Chondrocyte (in vitro differentiated cells): ENCODE measurements around the gene NELL1. TPM values are rescaled to one million over a fixed set of nuclear protein-coding genes. Genes with fewer than 3 reads are reported as not detected.

Experiments
- DNase-seq: peaks from one replicate; pipeline ENCODE4 v3.0.0; 2021; ENCODE audit warnings: mixed read lengths, low spot score
- H3K27ac Mint-ChIP-seq: one replicate; pipeline ENCODE4 v1.8.0; 2021; ENCODE audit warnings: mild to moderate bottlenecking, moderate library complexity, mixed read lengths; ENCODE audit not compliant: unreplicated experiment
- H3K27me3 Mint-ChIP-seq: 2 replicates; pipeline ENCODE4 v1.8.0; 2021; ENCODE audit warnings: low read depth, mixed read lengths
- H3K36me3 Mint-ChIP-seq: 2 replicates; pipeline ENCODE4 v1.8.0; 2021; ENCODE audit warnings: low read depth, mixed read lengths
- H3K4me1 Mint-ChIP-seq: 2 replicates; pipeline ENCODE4 v1.8.0; 2021; ENCODE audit warnings: low read depth, mild to moderate bottlenecking, mixed read lengths
- H3K4me3 Mint-ChIP-seq: one replicate; pipeline ENCODE4 v1.8.0; 2021; ENCODE audit warnings: mild to moderate bottlenecking, moderate library complexity, mixed read lengths; ENCODE audit not compliant: unreplicated experiment
- H3K9me3 Mint-ChIP-seq: 2 replicates; pipeline ENCODE4 v1.8.0; 2021; ENCODE audit warnings: low read depth, mixed read lengths
- total RNA-seq: library from RNA; stranded (reverse); gene quantifications from 3 replicates; pipeline ENCODE4 v1.2.1, GENCODE V29; 2021
- TF ChIP-seq, protein P1 (sequence below): fragments of 200-600 bp; sonication (generic); IDR thresholded peaks from 2 replicates; pipeline ENCODE4 v1.5.0; 2021; ENCODE audit warnings: antibody characterized with exemption, mild to moderate bottlenecking, moderate library complexity

Gene NELL1
- total RNA-seq, 1 donor from 2014 or later: not detected

DNA sequence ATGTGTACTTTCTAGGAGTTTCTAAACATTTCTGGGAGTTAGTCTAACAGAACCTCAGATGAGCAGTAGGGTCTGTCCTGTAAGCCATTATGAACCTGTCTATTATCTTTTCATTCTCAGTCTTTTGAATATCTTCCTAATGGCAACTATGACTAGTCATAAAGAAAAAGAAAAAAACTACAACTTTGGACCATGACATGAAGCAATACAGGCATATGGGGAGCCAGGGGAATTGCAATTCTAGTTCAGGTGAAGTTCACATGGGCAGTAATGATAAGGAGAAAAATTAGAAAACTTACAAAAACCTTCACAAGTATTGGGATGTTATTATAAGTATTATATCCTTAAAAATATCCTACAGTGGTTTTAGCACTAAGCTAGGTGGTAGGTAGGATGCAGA is 874.5 kb downstream of the NELL1 start:
- H3K4me1 Mint-ChIP-seq: no peaks in the 10 kb centered on the region
- DNase-seq: no peak
- H3K36me3 Mint-ChIP-seq: no peaks in the 10 kb centered on the region
- H3K27me3 Mint-ChIP-seq: peaks cover 4% of the 10 kb centered on the region
- no peak overlapping the region for H3K4me3 Mint-ChIP-seq
- TF ChIP-seq, protein P1, sequence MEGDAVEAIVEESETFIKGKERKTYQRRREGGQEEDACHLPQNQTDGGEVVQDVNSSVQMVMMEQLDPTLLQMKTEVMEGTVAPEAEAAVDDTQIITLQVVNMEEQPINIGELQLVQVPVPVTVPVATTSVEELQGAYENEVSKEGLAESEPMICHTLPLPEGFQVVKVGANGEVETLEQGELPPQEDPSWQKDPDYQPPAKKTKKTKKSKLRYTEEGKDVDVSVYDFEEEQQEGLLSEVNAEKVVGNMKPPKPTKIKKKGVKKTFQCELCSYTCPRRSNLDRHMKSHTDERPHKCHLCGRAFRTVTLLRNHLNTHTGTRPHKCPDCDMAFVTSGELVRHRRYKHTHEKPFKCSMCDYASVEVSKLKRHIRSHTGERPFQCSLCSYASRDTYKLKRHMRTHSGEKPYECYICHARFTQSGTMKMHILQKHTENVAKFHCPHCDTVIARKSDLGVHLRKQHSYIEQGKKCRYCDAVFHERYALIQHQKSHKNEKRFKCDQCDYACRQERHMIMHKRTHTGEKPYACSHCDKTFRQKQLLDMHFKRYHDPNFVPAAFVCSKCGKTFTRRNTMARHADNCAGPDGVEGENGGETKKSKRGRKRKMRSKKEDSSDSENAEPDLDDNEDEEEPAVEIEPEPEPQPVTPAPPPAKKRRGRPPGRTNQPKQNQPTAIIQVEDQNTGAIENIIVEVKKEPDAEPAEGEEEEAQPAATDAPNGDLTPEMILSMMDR: no peak
- no peak overlapping the region for H3K27ac Mint-ChIP-seq
- no peaks in the 10 kb centered on the region for H3K9me3 Mint-ChIP-seq

DNA sequence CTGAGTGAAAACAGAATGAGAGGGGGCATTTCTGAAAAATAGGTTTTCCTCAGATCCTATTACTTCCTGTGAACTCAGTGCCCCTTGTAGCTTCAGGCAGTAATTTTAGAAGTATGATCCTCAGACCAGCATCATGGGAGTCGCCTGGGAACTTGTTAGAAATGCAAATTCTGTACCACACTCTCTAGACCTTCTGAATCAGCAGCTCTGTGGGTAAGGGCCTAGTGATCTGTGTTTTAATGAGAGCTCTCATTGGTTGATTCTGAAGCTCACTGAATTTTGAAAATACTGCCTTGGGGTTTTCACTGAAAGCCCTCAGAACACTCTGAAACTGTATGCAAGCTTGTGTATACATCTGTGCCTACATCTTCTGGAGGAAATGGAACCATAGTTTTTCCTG is 876.3 kb downstream of the NELL1 start:
- no peaks in the 10 kb centered on the region for H3K36me3 Mint-ChIP-seq
- no peak overlapping the region for H3K4me3 Mint-ChIP-seq
- TF ChIP-seq, protein P1: no peak

DNA sequence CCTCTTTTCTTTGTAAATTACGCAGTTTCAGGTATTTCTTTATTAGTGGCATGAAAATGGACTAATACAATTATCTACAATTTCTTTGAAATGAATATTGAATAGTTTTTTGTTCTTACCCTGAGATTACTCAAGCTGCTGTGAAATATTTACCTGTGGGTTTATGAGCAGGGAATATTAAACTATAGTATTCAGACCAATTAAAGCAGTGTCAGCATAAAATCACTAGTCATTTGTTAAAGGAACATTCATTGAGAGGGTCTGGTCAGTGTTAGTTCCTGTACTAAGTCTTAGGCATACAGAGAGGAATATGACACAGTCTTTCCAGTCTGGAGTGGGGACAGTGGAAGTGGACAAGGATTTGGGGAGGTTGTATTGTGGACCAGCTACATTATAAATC is 877.3 kb downstream of the NELL1 start:
- H3K4me1 Mint-ChIP-seq: no peaks in the 10 kb centered on the region
- H3K36me3 Mint-ChIP-seq: no peaks in the 10 kb centered on the region
- TF ChIP-seq, protein P1: no peak

More for the DNA sequence above, 876.3 kb downstream of the NELL1 start:
- no peaks in the 10 kb centered on the region for H3K9me3 Mint-ChIP-seq
- no peak for DNase-seq
- no peaks in the 10 kb centered on the region for H3K4me1 Mint-ChIP-seq
- H3K27ac Mint-ChIP-seq: no peak overlapping the region
- peaks cover 2% of the 10 kb centered on the region for H3K27me3 Mint-ChIP-seq

DNA sequence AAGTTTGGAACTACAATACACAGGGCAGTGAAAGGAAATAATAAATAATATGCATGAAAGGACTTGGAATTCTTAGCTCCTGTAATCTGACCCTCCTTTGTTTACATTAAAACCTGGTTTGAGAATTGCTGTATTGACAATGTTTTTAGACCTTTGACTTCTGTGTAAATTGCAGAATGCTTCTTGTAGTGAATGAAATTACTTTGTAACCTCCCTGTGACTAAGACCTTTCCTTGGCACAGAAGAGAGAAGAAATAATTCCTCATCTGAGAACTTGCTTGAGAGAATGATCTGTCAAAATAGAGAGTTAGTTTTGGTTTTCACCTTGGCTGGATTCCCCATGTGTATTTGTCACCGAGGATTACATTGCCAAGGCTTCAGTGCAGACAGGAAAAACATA is 883.5 kb downstream of the NELL1 start:
- Mint-ChIP-seq H3K9me3 (peaks cover 2% of the 10 kb centered on the region), H3K27ac (no peak overlapping the region), H3K27me3 (no peaks in the 10 kb centered on the region), H3K4me1 (peaks cover 5% of the 10 kb centered on the region), H3K4me3 (no peak overlapping the region), H3K36me3 (no peaks in the 10 kb centered on the region)
- DNase-seq: no peak
- TF ChIP-seq, protein P1: no peak

More for the DNA sequence above, 877.3 kb downstream of the NELL1 start:
- Mint-ChIP-seq H3K27ac (no peak overlapping the region), H3K27me3 (peaks cover 2% of the 10 kb centered on the region), H3K4me3 (no peak overlapping the region), H3K9me3 (peaks cover 2% of the 10 kb centered on the region)
- no peak for DNase-seq

DNA sequence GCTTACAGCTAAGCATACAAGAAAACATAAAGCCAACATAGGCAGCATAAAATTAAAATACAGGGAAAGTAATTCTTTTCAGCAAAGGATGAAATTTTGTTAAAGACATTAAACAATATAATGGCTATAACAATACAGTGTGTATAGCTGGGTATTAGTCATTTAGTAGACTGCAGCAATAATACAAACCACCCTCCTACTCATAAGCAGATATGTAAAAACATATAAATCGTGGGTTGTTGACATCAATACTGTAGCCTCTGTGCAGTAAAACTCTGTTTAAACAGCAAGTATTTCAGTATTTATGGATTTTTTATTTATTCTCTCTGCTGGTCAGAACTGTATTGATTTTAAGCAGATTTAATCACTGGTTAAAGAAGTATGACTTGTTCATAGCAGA is 884.4 kb downstream of the NELL1 start:
- H3K9me3 Mint-ChIP-seq: peaks cover 2% of the 10 kb centered on the region
- H3K4me1 Mint-ChIP-seq: peaks cover 5% of the 10 kb centered on the region
- TF ChIP-seq, protein P1: no peak
- H3K4me3 Mint-ChIP-seq: no peak overlapping the region
- H3K27me3 Mint-ChIP-seq: no peaks in the 10 kb centered on the region
- H3K27ac Mint-ChIP-seq: no peak overlapping the region
- DNase-seq: no peak
- H3K36me3 Mint-ChIP-seq: no peaks in the 10 kb centered on the region
